ENCODE data around the gene RFLNA.
"Not testable (repeated sequence)": the region's sequence is repeated elsewhere in the genome, so short reads cannot be mapped to it uniquely, and the experiment has no call there.

The RFLNA gene

DNA sequence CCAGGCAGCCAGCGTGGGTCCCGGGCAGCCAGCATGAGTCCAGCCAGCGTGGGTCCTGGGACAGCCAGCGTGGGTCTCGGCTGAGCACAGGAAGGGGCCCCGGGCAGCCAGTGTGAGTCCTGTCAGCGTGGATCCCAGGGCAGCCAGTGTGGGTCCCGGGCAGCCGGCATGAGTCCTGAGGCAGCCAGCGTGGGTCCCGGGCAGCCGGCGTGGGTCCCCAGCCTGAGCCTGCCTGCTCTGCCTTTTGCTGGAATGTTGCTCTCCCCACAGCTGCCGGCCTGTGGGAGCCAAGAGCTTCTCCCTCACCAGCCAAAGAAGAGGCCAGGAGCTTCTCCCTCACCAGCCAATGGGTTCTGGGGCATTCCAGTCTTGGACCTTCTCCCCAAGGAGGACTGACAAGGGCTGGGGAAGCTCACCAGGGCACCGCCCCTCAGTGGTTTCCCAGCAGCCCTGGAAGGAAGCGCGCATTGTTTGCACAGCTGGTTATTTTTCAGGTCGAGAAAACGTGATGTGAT, 15.0 kb upstream of the RFLNA start:
- Histone ChIP-seq H3K4me3 (no peak overlapping the region), H3K27ac (no peak overlapping the region)

- Histone ChIP-seq H3K27ac (no peak overlapping the region), H3K4me3 (no peak overlapping the region)
Observed at GRCh38 chr12:124281309-124281708, 13.6 kb upstream of the RFLNA start.

DNA sequence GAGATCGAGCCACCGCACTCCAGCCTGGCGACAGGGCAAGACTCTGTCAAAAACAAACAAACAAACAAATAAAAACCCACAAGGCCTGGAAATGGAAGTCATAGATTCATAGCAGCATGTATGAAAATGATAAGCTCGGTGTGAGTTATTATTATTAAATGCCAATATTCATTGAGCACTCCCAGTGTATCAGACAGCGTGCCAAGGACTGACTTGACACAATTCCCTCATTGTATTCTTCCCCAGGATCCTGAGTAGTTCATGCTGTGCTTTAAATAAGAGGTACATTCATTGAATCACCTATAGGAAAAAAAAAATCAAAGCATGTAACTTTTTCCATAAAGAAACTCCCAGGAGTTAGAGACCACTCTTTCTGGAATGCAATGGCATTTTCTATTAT, 12.6 kb upstream of the RFLNA start:
- Histone ChIP-seq H3K27ac (no peak overlapping the region), H3K4me3 (no peak overlapping the region)

- H3K4me3 ChIP-seq: no peak overlapping the region
- no peak overlapping the region for H3K27ac ChIP-seq
Observed at GRCh38 chr12:124283326-124283725, 11.6 kb upstream of the RFLNA start.

- Histone ChIP-seq H3K27ac (no peak overlapping the region), H3K4me3 (no peak overlapping the region)
Observed at GRCh38 chr12:124284368-124284767, 10.5 kb upstream of the RFLNA start.

- Histone ChIP-seq H3K27ac (no peak overlapping the region), H3K4me3 (no peak overlapping the region)
Observed at GRCh38 chr12:124286414-124286813, 8.5 kb upstream of the RFLNA start.

- Histone ChIP-seq H3K4me3 (no peak overlapping the region), H3K27ac (no peak overlapping the region)
Observed at GRCh38 chr12:124286971-124287370, 7.9 kb upstream of the RFLNA start.

GRCh38 chr12:124289634-124290600, 5.0 kb upstream of the RFLNA start:
- Histone ChIP-seq H3K4me3 (no peak overlapping the region), H3K27ac (peak overlapping the region in 4 of 21 experiments; percentile 1 to 25 (median 12))

GRCh38 chr12:124292385-124292784, 2.5 kb upstream of the RFLNA start:
- Histone ChIP-seq H3K4me3 (no peak overlapping the region), H3K27ac (no peak overlapping the region)

DNA sequence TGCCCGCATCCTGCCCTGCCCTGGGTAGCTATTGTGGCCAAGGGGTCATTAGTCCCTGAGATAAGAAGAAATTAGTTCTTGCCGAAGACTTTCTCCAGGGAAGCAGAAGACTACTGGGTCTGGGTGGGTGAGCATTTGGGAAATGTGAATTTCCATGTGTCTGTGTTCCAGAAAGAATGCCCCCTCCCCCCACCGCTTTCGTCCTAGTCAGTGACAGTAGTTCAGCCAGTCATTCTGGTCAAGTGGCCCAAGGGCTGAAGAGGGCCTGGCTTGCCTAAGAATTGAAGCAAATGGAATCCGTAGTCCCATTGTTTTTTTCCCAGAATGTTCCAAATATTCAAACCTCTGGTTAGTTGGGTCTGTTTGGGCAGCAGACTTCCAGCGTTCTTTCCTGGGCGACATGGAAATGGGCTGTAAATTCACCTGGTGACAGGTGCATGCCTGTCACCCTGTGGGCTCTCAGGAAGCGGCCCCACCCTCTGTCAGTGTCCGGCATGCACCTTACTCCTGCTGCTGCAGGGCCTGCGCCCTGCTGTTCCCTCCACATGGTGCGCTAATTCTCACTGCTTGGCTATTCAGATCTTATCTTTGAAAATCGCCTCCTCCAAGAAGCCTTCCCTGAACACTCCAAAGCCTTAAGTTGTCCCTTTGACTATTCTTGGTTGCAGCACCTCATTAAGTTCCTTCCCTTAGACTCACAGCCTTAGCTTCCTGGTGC, 1.4 kb upstream of the RFLNA start:
- no peak overlapping the region for H3K27ac ChIP-seq

GRCh38 chr12:124295431-124296058, 652 bp downstream of the RFLNA start:
- peak overlapping the region; percentile 10 to 43 (median 31) for H3K4me3 ChIP-seq
- peak overlapping the region in 4 of 21 experiments; percentile 22 to 71 (median 30) for H3K27ac ChIP-seq

More for the DNA sequence above, 1.4 kb upstream of the RFLNA start:
- H3K4me3 ChIP-seq: no peak overlapping the region

DNA sequence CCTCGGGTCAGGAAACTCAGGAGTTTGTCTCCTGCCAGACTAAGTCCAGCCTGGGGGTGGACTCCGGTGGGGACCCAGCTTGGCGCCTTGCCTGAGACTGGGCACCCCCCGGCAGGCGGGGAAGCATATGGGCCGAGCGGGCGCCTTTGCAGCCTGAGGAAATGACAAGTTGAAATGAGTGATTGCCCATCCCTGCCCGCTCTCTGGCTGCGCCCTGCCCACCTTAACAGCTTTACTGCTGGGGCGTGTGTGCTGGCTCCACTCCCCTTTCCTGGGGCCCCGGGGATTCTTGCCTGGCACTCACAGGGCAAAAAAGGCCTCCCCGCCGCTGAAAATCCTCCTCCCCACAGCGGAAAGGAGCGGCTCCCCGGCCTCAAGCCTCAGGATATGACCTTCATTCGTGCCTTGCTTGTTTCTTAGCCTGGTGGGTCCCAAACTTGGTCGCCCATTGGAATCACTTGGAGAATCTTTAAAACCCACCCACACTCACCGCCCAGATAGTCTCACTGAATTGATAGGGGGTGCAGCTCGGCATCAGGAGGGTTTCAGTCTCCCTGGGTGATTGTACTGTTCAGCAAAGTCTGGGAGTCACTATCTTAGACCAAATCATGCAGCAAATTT, 1.5 kb downstream of the RFLNA start:
- Histone ChIP-seq H3K27ac (no peak overlapping the region), H3K4me3 (peak overlapping the region in 2 of 7 experiments; percentile 14 to 32)

DNA sequence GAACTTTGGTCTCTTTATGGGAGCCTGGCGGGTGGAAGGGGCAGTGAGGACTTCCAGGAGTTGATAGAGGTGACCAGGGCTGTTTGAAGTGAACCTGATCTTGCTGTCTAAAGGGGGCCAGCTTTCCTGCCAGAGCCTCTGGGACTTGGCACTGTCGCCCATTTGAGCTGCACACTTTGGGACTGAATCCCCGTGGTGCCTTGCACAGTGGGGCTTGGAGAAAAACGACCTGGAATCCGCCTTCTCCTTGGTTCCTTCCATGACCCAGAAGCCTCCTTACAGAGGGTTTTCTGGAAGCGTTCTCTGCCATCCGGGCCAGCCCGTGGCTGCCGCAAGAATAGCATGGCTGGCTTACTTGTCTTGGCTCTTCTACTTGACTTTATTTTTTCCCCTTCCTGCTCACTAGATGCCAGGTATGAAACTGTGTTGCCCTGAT, 2.0 kb downstream of the RFLNA start:
- Histone ChIP-seq H3K27ac (no peak overlapping the region), H3K4me3 (no peak overlapping the region)

DNA sequence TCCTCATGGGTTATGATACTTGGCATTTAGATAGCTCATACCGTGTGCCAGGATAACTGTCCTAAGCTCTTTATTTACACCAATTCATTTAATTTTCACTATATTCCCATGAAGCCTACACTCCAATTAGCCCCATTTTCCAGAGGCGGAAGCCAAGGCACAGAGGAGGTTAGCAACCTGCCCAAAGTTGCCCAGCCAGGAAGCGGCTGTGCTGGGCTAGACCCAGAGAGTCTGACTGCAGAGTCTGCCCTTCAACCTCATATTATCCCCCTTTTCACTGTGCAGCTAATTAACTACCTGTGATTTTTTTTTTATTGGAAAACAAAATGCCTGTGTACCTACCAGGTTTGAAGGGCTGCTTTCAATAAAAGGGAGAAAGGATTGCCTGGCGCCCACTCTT, 2.5 kb downstream of the RFLNA start:
- no peak overlapping the region for H3K4me3 ChIP-seq

DNA sequence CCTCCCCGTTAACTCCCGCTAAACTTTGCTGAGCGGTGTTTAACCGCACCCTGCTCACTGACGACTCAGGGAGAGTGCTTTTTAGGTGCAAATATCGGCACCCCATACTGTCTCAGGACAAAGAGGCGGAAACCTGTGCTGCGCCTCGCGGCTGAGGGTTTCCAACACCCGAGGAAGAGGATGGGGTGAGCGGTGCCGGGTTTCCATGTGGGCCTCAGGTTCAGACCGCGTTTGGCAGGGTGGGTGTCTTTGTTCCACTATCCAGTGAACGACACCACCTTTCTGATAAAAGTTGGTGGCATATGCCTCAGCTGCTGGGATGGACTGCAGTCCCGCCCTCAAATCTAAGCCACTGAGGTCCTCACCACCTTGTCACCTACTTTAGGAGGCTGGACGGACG, 3.0 kb downstream of the RFLNA start:
- no peak overlapping the region for H3K4me3 ChIP-seq
- H3K27ac ChIP-seq: no peak overlapping the region

More for the DNA sequence above, 2.5 kb downstream of the RFLNA start:
- H3K27ac ChIP-seq: no peak overlapping the region

DNA sequence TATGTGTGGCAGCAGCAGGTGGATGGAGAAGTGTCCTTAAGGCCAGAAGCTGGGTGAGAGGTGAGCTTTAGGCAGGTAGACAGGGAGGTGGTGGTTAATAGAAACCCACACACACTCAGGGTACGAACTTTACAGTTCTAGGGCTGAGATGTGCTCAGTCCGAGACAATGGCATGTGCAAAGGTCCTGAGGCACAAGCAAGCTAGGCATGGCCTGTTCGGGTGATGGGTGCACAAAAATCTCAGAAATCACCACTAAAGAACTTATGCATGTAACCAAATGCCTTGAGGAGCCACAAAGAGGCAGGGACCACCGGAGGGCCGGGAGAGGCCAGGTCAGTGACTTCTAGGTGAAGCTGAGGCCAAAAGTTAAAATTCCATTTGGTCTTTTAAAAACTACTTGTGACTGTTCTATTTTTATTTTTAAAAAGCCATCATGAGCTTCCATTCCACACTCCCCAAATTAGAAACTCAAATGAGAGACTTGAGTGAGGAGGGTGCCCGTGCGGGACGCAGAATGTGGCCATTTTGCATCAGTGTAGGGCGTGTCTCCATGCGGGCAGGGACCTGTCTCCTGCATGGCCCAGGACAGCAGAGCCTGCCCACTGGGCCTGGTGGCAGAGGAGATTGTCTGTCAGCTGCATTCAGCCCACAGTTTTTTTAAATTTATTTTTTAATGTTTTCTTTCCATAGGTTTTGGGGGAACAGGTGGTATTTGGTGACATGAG, 4.0 kb downstream of the RFLNA start:
- no peak overlapping the region for H3K4me3 ChIP-seq
- no peak overlapping the region for H3K27ac ChIP-seq

- Histone ChIP-seq H3K4me3 (no peak overlapping the region), H3K27ac (no peak overlapping the region)
Observed at GRCh38 chr12:124299628-124300388, 4.9 kb downstream of the RFLNA start.

GRCh38 chr12:124300657-124301056, 5.8 kb downstream of the RFLNA start:
- H3K27ac ChIP-seq, H3K4me3 ChIP-seq: not testable (repeated sequence)

Data from skin epidermis (tissue), 12 donors.